ENCODE measurements around the gene P2RY11.

Gene P2RY11

GRCh38 chr19:10149427-10149826 lies 37.9 kb downstream of the P2RY11 start:
- DNase-seq (ENCODE audit: low read depth), result no peak
- no peak for TF ChIP-seq CTCF (IDR thresholded peaks at IDR 0.05; ENCODE audit: low read depth, low read length, missing control alignments)

GRCh38 chr19:10151521-10151920 lies 40.0 kb downstream of the P2RY11 start:
- DNase-seq (ENCODE audit: low read depth), result no peak
- no peak for TF ChIP-seq CTCF (IDR thresholded peaks at IDR 0.05; ENCODE audit: low read depth, low read length, missing control alignments)
- no peak overlapping the region for H3K4me3 ChIP-seq (ENCODE audit: low read depth, low read length)

More at GRCh38 chr19:10149427-10149826, 37.9 kb downstream of the P2RY11 start:
- no peak overlapping the region for H3K4me3 ChIP-seq (ENCODE audit: low read depth, low read length)

- H3K4me3 ChIP-seq (ENCODE audit: low read depth, low read length), result no peak overlapping the region
- DNase-seq (ENCODE audit: low read depth), result no peak
- no peak for TF ChIP-seq CTCF (IDR thresholded peaks at IDR 0.05; ENCODE audit: low read depth, low read length, missing control alignments)
These were observed 40.6 kb downstream of the P2RY11 start for GRCh38 chr19:10152100-10152499.

- TF ChIP-seq CTCF (IDR thresholded peaks at IDR 0.05; ENCODE audit: low read depth, low read length, missing control alignments), result no peak
- DNase-seq (ENCODE audit: low read depth), result no peak
- no peak overlapping the region for H3K4me3 ChIP-seq (ENCODE audit: low read depth, low read length)
These were observed 44.3 kb downstream of the P2RY11 start for GRCh38 chr19:10155839-10156238.

GRCh38 chr19:10158071-10158470 lies 46.6 kb downstream of the P2RY11 start:
- TF ChIP-seq CTCF (IDR thresholded peaks at IDR 0.05; ENCODE audit: low read depth, low read length, missing control alignments), result no peak

GRCh38 chr19:10158485-10158884 lies 47.0 kb downstream of the P2RY11 start:
- DNase-seq (ENCODE audit: low read depth), result no peak
- TF ChIP-seq CTCF (IDR thresholded peaks at IDR 0.05; ENCODE audit: low read depth, low read length, missing control alignments), result no peak
- H3K4me3 ChIP-seq (ENCODE audit: low read depth, low read length), result no peak overlapping the region

More at GRCh38 chr19:10158071-10158470, 46.6 kb downstream of the P2RY11 start:
- H3K4me3 ChIP-seq (ENCODE audit: low read depth, low read length), result no peak overlapping the region
- no peak for DNase-seq (ENCODE audit: low read depth)

GRCh38 chr19:10159610-10160009 lies 48.1 kb downstream of the P2RY11 start:
- TF ChIP-seq CTCF (IDR thresholded peaks at IDR 0.05; ENCODE audit: low read depth, low read length, missing control alignments), result no peak
- DNase-seq (ENCODE audit: low read depth), result no peak
- H3K4me3 ChIP-seq (ENCODE audit: low read depth, low read length), result no peak overlapping the region
